ENCODE data around the gene NUP50. TPM values are rescaled to one million over a fixed set of nuclear protein-coding genes. Genes with fewer than 3 reads are reported as not detected.

NUP50 gene
- total and polyA plus RNA-seq, 2 of the 13 experiments (the other 11 are each of a cell fraction or from before 2014, with no cell fraction given), result 14.2 to 52.4 TPM

- TF ChIP-seq PRDM10 (CRISPR knock-in tag; IDR thresholded peaks at IDR 0.05; ENCODE audit: low read depth), result no peak
- no peak; the same call in 1 of the 2 replicates for TF ChIP-seq CENPBD1 (CRISPR knock-in tag; IDR thresholded peaks at IDR 0.05; ENCODE audit: borderline replicate concordance, low read depth)
- TF ChIP-seq MYNN (CRISPR knock-in tag; IDR thresholded peaks at IDR 0.05; ENCODE audit: low read depth), result 0 out of 2 replicates have a peak, but pooled peaks have one; percentile 32
- no peak for TF ChIP-seq ZFP1 (CRISPR knock-in tag; IDR thresholded peaks at IDR 0.05)
- no peak for TF ChIP-seq GABPA (IDR thresholded peaks at IDR 0.05; ENCODE audit: low read depth, low read length)
- peak; percentile 74 for TF ChIP-seq GABPA (CRISPR knock-in tag; IDR thresholded peaks at IDR 0.05; ENCODE audit: low read depth)
- peak; percentile 94 for TF ChIP-seq MEIS1 (CRISPR knock-in tag; IDR thresholded peaks at IDR 0.05; ENCODE audit: borderline replicate concordance)
- peak; percentile 61; the same call in 1 of the 2 replicates for TF ChIP-seq ZNF317 (CRISPR knock-in tag; IDR thresholded peaks at IDR 0.05)
- no peak for TF ChIP-seq TAF15 (IDR thresholded peaks at IDR 0.05; ENCODE audit: low read depth, low read length, poor library complexity, severe bottlenecking)
- TF ChIP-seq TRAFD1 (CRISPR knock-in tag; IDR thresholded peaks at IDR 0.05; ENCODE audit: borderline replicate concordance), result no peak
- peak; percentile 69 for TF ChIP-seq MNT (IDR thresholded peaks at IDR 0.05)
- no peak for TF ChIP-seq ZNF83 (CRISPR knock-in tag; IDR thresholded peaks at IDR 0.05; ENCODE audit: borderline replicate concordance)
- peak; percentile 84; the same call in 1 of the 2 replicates for TF ChIP-seq ZNF788 (CRISPR knock-in tag; IDR thresholded peaks at IDR 0.05; ENCODE audit: borderline replicate concordance)
- TF ChIP-seq ZNF503 (CRISPR knock-in tag; IDR thresholded peaks at IDR 0.05), result peak; percentile 86; the same call in 1 of the 2 replicates
Measured at GRCh38 chr22:45163451-45164269, at the start of gene NUP50 (continued).
